Measurements from ENCODE around the gene STEAP1B.
"Not testable (repeated sequence)": the region's sequence is repeated elsewhere in the genome, so short reads cannot be mapped to it uniquely, and the experiment has no call there.

STEAP1B gene

DNA sequence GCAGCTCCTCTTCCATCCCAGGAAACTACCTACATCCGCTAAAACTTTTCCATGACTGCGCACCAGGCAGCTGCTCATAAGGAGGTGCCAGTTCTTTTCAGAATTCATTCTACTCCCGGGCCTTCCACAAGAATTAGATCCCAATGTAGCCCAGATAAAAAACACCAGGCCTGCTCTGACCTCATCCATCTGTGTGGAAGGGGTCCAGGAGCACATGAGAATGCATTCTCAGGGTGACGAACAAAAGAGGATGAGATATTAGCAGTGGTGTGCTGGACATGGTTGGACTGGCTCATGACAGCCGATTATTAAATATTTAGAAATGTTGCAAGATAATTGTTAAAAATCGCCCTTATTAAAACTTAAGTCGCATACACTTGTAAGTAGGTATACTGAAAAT lies 43.2 kb upstream of the STEAP1B start:
- in situ Hi-C loops (cut with HindIII; ENCODE audit: low sequenced_read_pairs) = no loop called here
- no peak overlapping the region for H3K4me3 ChIP-seq (ENCODE audit: low read depth, low read length)
- TF ChIP-seq CTCF (IDR thresholded peaks at IDR 0.05; ENCODE audit: low read depth, low read length, missing control alignments) = no peak
- DNase-seq (ENCODE audit: low read depth) = no peak

- no peak overlapping the region for H3K4me3 ChIP-seq (ENCODE audit: low read depth, low read length)
- in situ Hi-C loops (cut with HindIII; ENCODE audit: low sequenced_read_pairs) = no loop called here
- TF ChIP-seq CTCF (IDR thresholded peaks at IDR 0.05; ENCODE audit: low read depth, low read length, missing control alignments) = no peak
- DNase-seq (ENCODE audit: low read depth) = no peak
Measured at GRCh38 chr7:22542669-22543068, 42.7 kb upstream of the STEAP1B start.

GRCh38 chr7:22542254-22542653 lies 42.3 kb upstream of the STEAP1B start:
- no peak for DNase-seq (ENCODE audit: low read depth)
- no peak overlapping the region for H3K4me3 ChIP-seq (ENCODE audit: low read depth, low read length)
- TF ChIP-seq CTCF (IDR thresholded peaks at IDR 0.05; ENCODE audit: low read depth, low read length, missing control alignments) = no peak
- in situ Hi-C loops (cut with HindIII; ENCODE audit: low sequenced_read_pairs) = no loop called here

DNA sequence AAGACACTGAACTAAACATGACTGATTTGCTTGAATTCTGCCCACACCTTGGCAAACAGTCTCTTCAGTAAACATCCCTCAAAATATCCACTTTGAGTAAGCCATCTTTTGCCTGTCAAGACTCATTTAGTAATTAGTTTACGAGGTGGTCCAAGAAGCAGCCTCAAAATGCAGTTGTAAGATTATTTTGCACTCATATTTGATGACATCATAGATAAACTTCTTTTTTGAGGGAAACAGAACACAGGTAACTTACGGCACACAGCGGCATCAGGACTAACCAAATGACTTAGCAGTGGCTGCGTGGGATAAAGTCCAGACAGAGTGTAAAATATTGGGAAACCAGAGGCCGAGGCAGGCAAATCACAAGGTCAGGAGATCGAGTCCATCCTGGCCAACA lies 41.8 kb upstream of the STEAP1B start:
- no peak for TF ChIP-seq CTCF (IDR thresholded peaks at IDR 0.05; ENCODE audit: low read depth, low read length, missing control alignments)
- no peak for DNase-seq (ENCODE audit: low read depth)
- no peak overlapping the region for H3K4me3 ChIP-seq (ENCODE audit: low read depth, low read length)
- in situ Hi-C loops (cut with HindIII; ENCODE audit: low sequenced_read_pairs) = no loop called here

GRCh38 chr7:22528537-22528936 lies 28.5 kb upstream of the STEAP1B start:
- DNase-seq (ENCODE audit: low read depth); H3K4me3 ChIP-seq (ENCODE audit: low read depth, low read length); in situ Hi-C loops (cut with HindIII; ENCODE audit: low sequenced_read_pairs): not testable (repeated sequence)

- H3K4me3 ChIP-seq (ENCODE audit: low read depth, low read length); DNase-seq (ENCODE audit: low read depth); in situ Hi-C loops (cut with HindIII; ENCODE audit: low sequenced_read_pairs): not testable (repeated sequence)
Measured at GRCh38 chr7:22524353-22524947, 24.5 kb upstream of the STEAP1B start.

GRCh38 chr7:22523478-22524352 lies 23.7 kb upstream of the STEAP1B start:
- H3K4me3 ChIP-seq (ENCODE audit: low read depth, low read length); DNase-seq (ENCODE audit: low read depth); in situ Hi-C loops (cut with HindIII; ENCODE audit: low sequenced_read_pairs): not testable (repeated sequence)

DNA sequence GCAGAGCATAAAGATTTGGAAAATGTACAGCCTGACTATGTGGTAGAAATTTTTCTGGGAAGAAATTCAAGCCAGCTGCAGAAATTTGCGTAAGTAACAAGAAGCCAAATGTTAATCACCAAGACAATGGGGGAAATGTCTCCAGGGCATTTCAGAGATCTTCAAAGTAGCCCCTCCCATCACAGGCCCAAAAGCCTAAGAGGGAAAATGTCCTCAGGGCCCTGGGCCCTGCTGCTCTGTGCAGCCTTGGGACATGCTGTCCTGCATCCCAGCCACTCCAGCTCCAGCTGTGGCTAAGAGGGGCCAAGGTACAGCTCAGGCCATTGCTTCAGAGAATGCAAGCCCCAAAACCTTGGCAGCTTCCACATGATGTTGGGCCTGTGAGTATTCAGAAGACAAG lies 19.6 kb upstream of the STEAP1B start:
- in situ Hi-C loops (cut with HindIII; ENCODE audit: low sequenced_read_pairs); DNase-seq (ENCODE audit: low read depth): not testable (repeated sequence)

GRCh38 chr7:22516950-22517349 lies 17.0 kb upstream of the STEAP1B start:
- in situ Hi-C loops (cut with HindIII; ENCODE audit: low sequenced_read_pairs); DNase-seq (ENCODE audit: low read depth); H3K4me3 ChIP-seq (ENCODE audit: low read depth, low read length): not testable (repeated sequence)

More for the DNA sequence above, 19.6 kb upstream of the STEAP1B start:
- not testable (repeated sequence) for H3K4me3 ChIP-seq (ENCODE audit: low read depth, low read length)

DNA sequence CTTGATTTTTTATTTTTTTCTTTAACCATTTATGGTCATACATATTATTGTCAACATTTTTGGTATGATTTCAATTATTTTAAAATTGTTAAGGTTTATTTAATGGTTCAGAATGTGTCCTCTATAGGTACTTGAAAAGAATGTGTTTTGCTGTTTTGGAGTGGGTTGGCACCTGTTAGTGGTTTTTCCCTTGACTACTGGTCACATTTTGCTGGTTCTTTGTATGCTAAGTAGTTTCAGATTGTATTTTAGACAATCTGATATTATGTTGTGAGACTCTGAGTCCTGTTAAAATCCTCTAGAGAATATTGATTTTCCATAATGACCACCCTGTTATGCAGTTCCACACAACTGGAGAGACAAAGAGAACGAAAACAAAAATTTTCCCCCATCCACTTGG lies 15.0 kb upstream of the STEAP1B start:
- H3K4me3 ChIP-seq (ENCODE audit: low read depth, low read length); DNase-seq (ENCODE audit: low read depth); in situ Hi-C loops (cut with HindIII; ENCODE audit: low sequenced_read_pairs): not testable (repeated sequence)

GRCh38 chr7:22507320-22507719 lies 7.3 kb upstream of the STEAP1B start:
- DNase-seq (ENCODE audit: low read depth); in situ Hi-C loops (cut with HindIII; ENCODE audit: low sequenced_read_pairs); H3K4me3 ChIP-seq (ENCODE audit: low read depth, low read length): not testable (repeated sequence)

GRCh38 chr7:22506316-22507020 lies 6.5 kb upstream of the STEAP1B start:
- in situ Hi-C loops (cut with HindIII; ENCODE audit: low sequenced_read_pairs); DNase-seq (ENCODE audit: low read depth); H3K4me3 ChIP-seq (ENCODE audit: low read depth, low read length): not testable (repeated sequence)
